PC-3 (cell line): ENCODE data around the gene MAEA. TPM values are rescaled to one million over a fixed set of nuclear protein-coding genes. Genes with fewer than 3 reads are reported as not detected.
"Not testable (repeated sequence)": the region's sequence is repeated elsewhere in the genome, so short reads cannot be mapped to it uniquely, and the experiment has no call there.

Source experiments
- ATAC-seq: fragments of 200-7000 bp; cut with Tn5 transposase; 2 replicates; pipeline ENCODE4 v1.9.1; 2020; ENCODE audit warnings: mild to moderate bottlenecking, moderate library complexity
- BruUV-seq: library from RNA; stranded (reverse); fragments of 400-500 nt; replicated peaks from 2 replicates; lab custom pipeline; 2021; lab: Mats Ljungman, UMichigan
- CTCF ChIA-PET: fragments of 300-600 bp; sonication (Branson Sonifier 250); formaldehyde crosslinking; loops from one replicate; lab custom pipeline; 2022; ENCODE audit warnings: antibody characterized with exemption; lab: Charles Lee
- POLR2A ChIA-PET: fragments of 300-600 bp; sonication (Branson Sonifier 250); formaldehyde crosslinking; loops from one replicate; lab custom pipeline; 2022; ENCODE audit warnings: antibody characterized with exemption; ENCODE audit not compliant: unreplicated experiment; lab: Charles Lee
- DNase-seq: peaks from one replicate; pipeline ENCODE4 v3.0.0-alpha.2; 2015
- H2AFZ ChIP-seq: fragments of 300-600 bp; sonication (generic); 2 replicates; pipeline ENCODE4 v1.6.0; 2016; ENCODE audit warnings: antibody characterized with exemption, low read length
- H3F3A ChIP-seq: fragments of 300-600 bp; sonication (generic); one replicate; pipeline ENCODE4 v1.6.0; 2017; ENCODE audit warnings: antibody characterized with exemption, low read length, control low read depth, mild to moderate bottlenecking; ENCODE audit not compliant: unreplicated experiment
- H3K27ac ChIP-seq: fragments of 300-600 bp; sonication (generic); 2 replicates; pipeline ENCODE4 v1.5.1; 2016; ENCODE audit warnings: mild to moderate bottlenecking, low read length
- H3K27me3 ChIP-seq: fragments of 300-600 bp; sonication (generic); 2 replicates; pipeline ENCODE4 v1.6.1; 2016; ENCODE audit warnings: low read length, mixed read lengths
- H3K36me3 ChIP-seq: fragments of 300-600 bp; sonication (generic); 2 replicates; pipeline ENCODE4 v1.6.1; 2016; ENCODE audit warnings: low read depth, mixed run types, low read length, mixed read lengths
- H3K4me1 ChIP-seq: fragments of 300-600 bp; sonication (generic); 2 replicates; pipeline ENCODE4 v1.5.1; 2016; ENCODE audit warnings: low read length; ENCODE audit not compliant: insufficient read depth
- H3K4me2 ChIP-seq: fragments of 300-600 bp; sonication (generic); 2 replicates; pipeline ENCODE4 v1.6.0; 2016; ENCODE audit warnings: low read length
- H3K4me3 ChIP-seq: fragments of 300-600 bp; sonication (generic); 2 replicates; pipeline ENCODE4 v1.5.1; 2016; ENCODE audit warnings: mild to moderate bottlenecking, low read length, mixed read lengths
- H3K79me2 ChIP-seq: fragments of 300-600 bp; sonication (generic); 2 replicates; pipeline ENCODE4 v1.6.1; 2017; ENCODE audit warnings: low read length, mixed read lengths
- H3K9ac ChIP-seq: fragments of 300-600 bp; sonication (generic); 2 replicates; pipeline ENCODE4 v1.6.0; 2016; ENCODE audit warnings: mild to moderate bottlenecking, low read length
- H3K9me2 ChIP-seq: fragments of 300-600 bp; sonication (generic); replicated peaks from 2 replicates; pipeline ENCODE4 v1.6.1; 2016; ENCODE audit warnings: mixed run types, low read length, mixed read lengths
- H3K9me3 ChIP-seq: fragments of 300-600 bp; sonication (generic); 2 replicates; pipeline ENCODE4 v1.6.1; 2016; ENCODE audit warnings: low read length, mixed read lengths
- H4K20me1 ChIP-seq: fragments of 300-600 bp; sonication (generic); 2 replicates; pipeline ENCODE4 v1.6.1; 2016; ENCODE audit warnings: low read length, mixed read lengths
- EZH2 ChIP-seq: fragments of 300-600 bp; sonication (generic); IDR thresholded peaks from one replicate; pipeline ENCODE4 v1.6.1; 2017; ENCODE audit warnings: antibody characterized with exemption, mild to moderate bottlenecking, low read length; ENCODE audit not compliant: unreplicated experiment
- EZH2phosphoT487 ChIP-seq: fragments of 300-600 bp; sonication (generic); IDR thresholded peaks from 2 replicates; pipeline ENCODE4 v1.6.1; 2018; ENCODE audit warnings: mild to moderate bottlenecking, antibody characterized with exemption, low read length, borderline replicate concordance
- intact Hi-C: fragments of 100-400 bp; cut with micrococcal nuclease; formaldehyde crosslinking; loops from 2 replicates; pipeline ENCODE4 v1.9.0; 2023
- total RNA-seq: library from RNA; depleted of rRNA; stranded (reverse); fragments of >200 nt; gene quantifications from 2 replicates; pipeline ENCODE4 v1.2.3, GENCODE V29; 2014
- TF ChIP-seq, protein P1 (sequence below): fragments of 300-600 bp; sonication (generic); conservative IDR thresholded peaks from 2 replicates; pipeline ENCODE4 v1.5.1; 2017; ENCODE audit warnings: antibody characterized with exemption, low read depth, mild to moderate bottlenecking, low read length

Gene MAEA
- total RNA-seq, 1 experiment from 2014 or later: 48.1 TPM

DNA sequence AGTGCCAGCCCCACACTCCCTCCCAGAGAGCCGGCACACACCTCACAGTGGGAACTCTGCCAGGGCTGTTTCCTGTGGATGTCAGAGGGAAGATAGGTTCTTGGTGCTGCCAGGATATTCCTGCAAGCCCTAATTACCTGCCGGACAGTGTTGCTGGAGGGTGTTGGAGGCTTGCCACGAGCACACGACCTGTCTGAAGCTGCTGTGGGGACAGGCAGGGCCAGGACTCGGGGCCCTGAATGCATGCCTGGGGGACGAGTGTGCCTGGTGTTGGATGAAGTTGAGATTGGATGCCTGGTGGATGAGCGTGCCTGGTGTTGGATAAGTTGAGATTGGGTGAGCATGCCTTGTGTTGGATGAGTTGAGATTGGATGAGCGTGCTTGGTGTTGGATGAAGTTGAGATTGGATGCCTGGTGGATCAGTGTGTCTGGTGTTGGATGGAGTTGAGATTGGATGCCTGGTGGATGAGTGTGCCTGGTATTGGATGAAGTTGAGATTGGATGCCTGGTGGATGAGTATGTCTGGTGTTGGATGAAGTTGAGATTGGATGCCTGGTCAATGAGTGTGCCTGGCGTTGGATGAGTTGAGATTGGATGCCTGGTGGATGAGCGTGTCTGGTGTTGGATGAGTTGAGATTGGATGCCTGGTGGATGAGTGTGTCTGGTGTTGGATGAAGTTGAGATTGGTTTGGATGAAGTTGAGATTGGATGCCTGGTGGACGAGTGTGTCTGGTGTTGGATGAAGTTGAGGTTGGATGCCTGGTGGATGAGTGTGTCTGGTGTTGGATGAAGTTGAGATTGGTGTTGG is 34.1 kb downstream of the MAEA start:
- H3K36me3 ChIP-seq: peaks cover 7% of the 10 kb centered on the region; the same call in 1 of the 2 replicates
- ChIA-PET POLR2A (no interaction called here), CTCF (no interaction called here)
- no peak overlapping the region for H3K9ac ChIP-seq
- H3K4me2 ChIP-seq: peak overlapping the region; percentile 63
- intact Hi-C loops: no loop called here
- H3F3A ChIP-seq: peaks cover 4% of the 10 kb centered on the region
- no peak overlapping the region for H2AFZ ChIP-seq
- H3K4me1 ChIP-seq: peaks cover 27% of the 10 kb centered on the region
- H3K4me3 ChIP-seq: peak overlapping the region; percentile 14; the same call in 1 of the 2 replicates
- H3K9me3 ChIP-seq: no peaks in the 10 kb centered on the region
- peak; percentile 62 for ATAC-seq
- peak overlapping the region; percentile 74 for H3K27ac ChIP-seq
- H3K79me2 ChIP-seq: peaks cover 11% of the 10 kb centered on the region; the same call in 1 of the 2 replicates
- TF ChIP-seq EZH2phosphoT487: no peak
- TF ChIP-seq, protein P1, sequence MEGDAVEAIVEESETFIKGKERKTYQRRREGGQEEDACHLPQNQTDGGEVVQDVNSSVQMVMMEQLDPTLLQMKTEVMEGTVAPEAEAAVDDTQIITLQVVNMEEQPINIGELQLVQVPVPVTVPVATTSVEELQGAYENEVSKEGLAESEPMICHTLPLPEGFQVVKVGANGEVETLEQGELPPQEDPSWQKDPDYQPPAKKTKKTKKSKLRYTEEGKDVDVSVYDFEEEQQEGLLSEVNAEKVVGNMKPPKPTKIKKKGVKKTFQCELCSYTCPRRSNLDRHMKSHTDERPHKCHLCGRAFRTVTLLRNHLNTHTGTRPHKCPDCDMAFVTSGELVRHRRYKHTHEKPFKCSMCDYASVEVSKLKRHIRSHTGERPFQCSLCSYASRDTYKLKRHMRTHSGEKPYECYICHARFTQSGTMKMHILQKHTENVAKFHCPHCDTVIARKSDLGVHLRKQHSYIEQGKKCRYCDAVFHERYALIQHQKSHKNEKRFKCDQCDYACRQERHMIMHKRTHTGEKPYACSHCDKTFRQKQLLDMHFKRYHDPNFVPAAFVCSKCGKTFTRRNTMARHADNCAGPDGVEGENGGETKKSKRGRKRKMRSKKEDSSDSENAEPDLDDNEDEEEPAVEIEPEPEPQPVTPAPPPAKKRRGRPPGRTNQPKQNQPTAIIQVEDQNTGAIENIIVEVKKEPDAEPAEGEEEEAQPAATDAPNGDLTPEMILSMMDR: no peak
- no peak for TF ChIP-seq EZH2
- no peaks in the 10 kb centered on the region for H3K27me3 ChIP-seq
- H3K9me2 ChIP-seq: no peaks in the 10 kb centered on the region
- no TSS peak for BruUV-seq
- peaks cover 3% of the 10 kb centered on the region; the same call in 1 of the 2 replicates for H4K20me1 ChIP-seq
- peak; percentile 87 for DNase-seq

DNA sequence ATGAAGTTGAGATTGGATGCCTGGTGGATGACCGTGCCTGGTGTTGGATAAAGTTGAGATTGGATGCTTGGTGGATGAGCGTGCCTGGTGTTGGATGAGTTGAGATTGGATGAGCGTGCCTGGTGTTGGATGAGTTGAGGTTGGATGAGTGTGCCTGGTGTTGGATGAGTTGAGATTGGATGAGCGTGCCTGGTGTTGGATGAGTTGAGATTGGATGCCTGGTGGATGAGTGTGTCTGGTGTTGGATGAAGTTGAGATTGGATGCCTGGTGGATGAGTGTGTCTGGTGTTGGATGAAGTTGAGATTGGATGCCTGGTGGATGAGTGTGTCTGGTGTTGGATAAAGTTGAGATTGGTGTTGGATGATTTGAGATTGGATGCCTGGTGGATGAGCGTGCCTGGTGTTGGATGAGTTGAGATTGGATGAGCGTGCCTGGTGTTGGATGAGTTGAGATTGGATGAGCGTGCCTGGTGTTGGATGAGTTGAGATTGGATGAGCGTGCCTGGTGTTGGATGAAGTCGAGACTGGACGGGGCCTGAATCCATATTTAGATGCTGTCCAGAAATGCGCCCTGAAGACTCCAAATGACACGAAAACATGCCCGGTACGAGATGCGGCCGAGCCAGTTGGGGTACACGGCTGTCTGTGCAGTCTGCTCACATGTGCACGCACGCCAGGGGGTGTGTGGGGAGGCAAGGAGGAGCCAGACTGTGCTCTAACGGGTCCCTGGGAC is 34.9 kb downstream of the MAEA start:
- H3K36me3 ChIP-seq, H3K9ac ChIP-seq, H3K9me2 ChIP-seq, H2AFZ ChIP-seq, H3K27me3 ChIP-seq, H3K9me3 ChIP-seq, H3K4me2 ChIP-seq, H3K4me3 ChIP-seq, intact Hi-C loops, H3F3A ChIP-seq, CTCF ChIA-PET, H4K20me1 ChIP-seq, POLR2A ChIA-PET, ATAC-seq, BruUV-seq: not testable (repeated sequence)
- Histone ChIP-seq H3K4me1 (peaks cover 27% of the 10 kb centered on the region), H3K27ac (peak overlapping the region; percentile 74), H3K79me2 (peaks cover 11% of the 10 kb centered on the region; the same call in 1 of the 2 replicates)
- DNase-seq: peak; percentile 52

DNA sequence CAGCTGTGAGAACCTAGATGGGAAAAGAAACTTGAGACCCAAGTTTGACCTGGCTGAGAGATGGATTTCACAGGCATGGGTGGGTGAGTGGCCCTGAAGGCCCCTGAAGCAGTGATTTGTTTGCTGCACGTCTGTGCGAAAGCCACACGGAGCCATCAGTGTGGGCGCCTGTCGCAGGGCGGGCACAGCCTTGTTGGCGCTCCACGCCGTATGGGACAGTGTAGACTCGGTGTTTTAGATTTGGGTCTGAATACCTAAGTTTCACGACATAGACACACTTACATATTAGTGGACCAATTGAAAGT is 35.4 kb downstream of the MAEA start:
- H3K79me2 ChIP-seq: peaks cover 15% of the 10 kb centered on the region; the same call in 1 of the 2 replicates
- H3K4me3 ChIP-seq: no peak overlapping the region
- H2AFZ ChIP-seq: no peak overlapping the region
- H3K36me3 ChIP-seq: peaks cover 7% of the 10 kb centered on the region; the same call in 1 of the 2 replicates
- ChIA-PET CTCF (no interaction called here), POLR2A (no interaction called here)
- no peaks in the 10 kb centered on the region for H3K27me3 ChIP-seq
- peak overlapping the region; percentile 29; the same call in 1 of the 2 replicates for H3K27ac ChIP-seq
- H4K20me1 ChIP-seq: peaks cover 3% of the 10 kb centered on the region; the same call in 1 of the 2 replicates
- no peaks in the 10 kb centered on the region for H3K9me3 ChIP-seq
- ATAC-seq (no peak), DNase-seq (no peak)
- H3F3A ChIP-seq: peaks cover 4% of the 10 kb centered on the region
- intact Hi-C loops: no loop called here
- TF ChIP-seq, protein P1: no peak
- TF ChIP-seq EZH2phosphoT487 (no peak), EZH2 (no peak)
- no TSS peak for BruUV-seq
- H3K4me1 ChIP-seq: peaks cover 27% of the 10 kb centered on the region
- H3K9me2 ChIP-seq: no peaks in the 10 kb centered on the region
- H3K9ac ChIP-seq: no peak overlapping the region
- H3K4me2 ChIP-seq: no peak overlapping the region
